Measurements from ENCODE around the gene CCNL2. TPM values are rescaled to one million over a fixed set of nuclear protein-coding genes. Genes with fewer than 3 reads are reported as not detected.
A peak's percentile ranks its signal among the peaks of the same experiment; 100 is the strongest.

CCNL2 gene
- total RNA-seq, 1 donor from 2014 or later = 386 TPM

GRCh38 chr1:1354271-1355247, 44.6 kb downstream of the CCNL2 start:
- Mint-ChIP-seq H3K36me3 (ENCODE audit: insufficient read depth) (no peaks in the 10 kb centered on the region), H3K27ac (peak overlapping the region; percentile 58), H3K9me3 (ENCODE audit: low read depth) (no peaks in the 10 kb centered on the region), H3K4me1 (ENCODE audit: low read depth) (peaks cover 12% of the 10 kb centered on the region), H3K27me3 (peaks cover 17% of the 10 kb centered on the region), H3K4me3 (ENCODE audit: low read depth) (peak overlapping the region; percentile 31)
- TF ChIP-seq CTCF (IDR thresholded peaks at IDR 0.05; ENCODE audit: unreplicated experiment) = no peak
- no peak for DNase-seq (ENCODE audit: low spot score, unreplicated experiment)

- Mint-ChIP-seq H3K9me3 (ENCODE audit: low read depth) (no peaks in the 10 kb centered on the region), H3K36me3 (ENCODE audit: insufficient read depth) (no peaks in the 10 kb centered on the region), H3K4me1 (ENCODE audit: low read depth) (peaks cover 9% of the 10 kb centered on the region), H3K27ac (no peak overlapping the region), H3K27me3 (peaks cover 17% of the 10 kb centered on the region), H3K4me3 (ENCODE audit: low read depth) (no peak overlapping the region)
- no peak for DNase-seq (ENCODE audit: low spot score, unreplicated experiment)
- no peak for TF ChIP-seq CTCF (IDR thresholded peaks at IDR 0.05; ENCODE audit: unreplicated experiment)
Measured at GRCh38 chr1:1353389-1354151, 45.6 kb downstream of the CCNL2 start.

- Mint-ChIP-seq H3K4me1 (ENCODE audit: low read depth) (peaks cover 7% of the 10 kb centered on the region), H3K9me3 (ENCODE audit: low read depth) (no peaks in the 10 kb centered on the region), H3K4me3 (ENCODE audit: low read depth) (no peak overlapping the region), H3K27ac (peak overlapping the region; percentile 16), H3K36me3 (ENCODE audit: insufficient read depth) (no peaks in the 10 kb centered on the region), H3K27me3 (peaks cover 17% of the 10 kb centered on the region)
- no peak for DNase-seq (ENCODE audit: low spot score, unreplicated experiment)
- no peak for TF ChIP-seq CTCF (IDR thresholded peaks at IDR 0.05; ENCODE audit: unreplicated experiment)
Measured at GRCh38 chr1:1352786-1353388, 46.2 kb downstream of the CCNL2 start.

- Mint-ChIP-seq H3K27ac (no peak overlapping the region), H3K4me1 (ENCODE audit: low read depth) (peaks cover 10% of the 10 kb centered on the region)
- DNase-seq (ENCODE audit: low spot score, unreplicated experiment) = no peak
Measured at GRCh38 chr1:1351511-1352427, 47.4 kb downstream of the CCNL2 start.

More at GRCh38 chr1:1351511-1352427, 47.4 kb downstream of the CCNL2 start:
- Mint-ChIP-seq H3K4me3 (ENCODE audit: low read depth) (peak overlapping the region; percentile 56), H3K36me3 (ENCODE audit: insufficient read depth) (no peaks in the 10 kb centered on the region), H3K9me3 (ENCODE audit: low read depth) (no peaks in the 10 kb centered on the region), H3K27me3 (peaks cover 17% of the 10 kb centered on the region)
- TF ChIP-seq CTCF (IDR thresholded peaks at IDR 0.05; ENCODE audit: unreplicated experiment) = no peak

Measured in progenitor cell of endocrine pancreas (in vitro differentiated cells).